HG02763 (cell line): Measurements from ENCODE around the gene CACNA2D4.

Experiments used
- ATAC-seq: cut with Tn5 transposase; IDR thresholded peaks from one replicate; pipeline ENCODE4 v1.9.1; 2021; ENCODE audit warnings: mild to moderate bottlenecking, moderate library complexity; ENCODE audit not compliant: unreplicated experiment

The CACNA2D4 gene

GRCh38 chr12:1935242-1935641 is 16.8 kb upstream of the CACNA2D4 start:
- no peak for ATAC-seq

DNA sequence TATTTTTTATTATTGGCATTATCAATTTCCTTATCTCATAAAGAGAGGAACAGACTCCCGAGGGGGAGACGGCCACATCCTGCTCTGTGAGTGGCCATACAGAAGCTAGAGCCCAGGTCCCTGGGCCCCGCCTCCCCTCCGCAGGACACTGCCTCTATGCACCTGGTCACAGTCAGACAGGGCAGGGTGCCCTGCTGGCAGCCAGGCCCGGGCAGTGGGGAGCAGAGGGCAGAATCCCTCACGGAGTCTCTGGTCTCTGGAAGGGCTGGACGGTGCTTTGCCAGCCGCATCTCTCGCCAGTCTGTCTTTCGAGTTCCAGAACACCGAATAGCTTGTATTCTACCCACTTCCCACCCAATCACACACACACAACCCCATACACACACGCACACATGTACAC is 16.4 kb upstream of the CACNA2D4 start:
- ATAC-seq, result no peak

DNA sequence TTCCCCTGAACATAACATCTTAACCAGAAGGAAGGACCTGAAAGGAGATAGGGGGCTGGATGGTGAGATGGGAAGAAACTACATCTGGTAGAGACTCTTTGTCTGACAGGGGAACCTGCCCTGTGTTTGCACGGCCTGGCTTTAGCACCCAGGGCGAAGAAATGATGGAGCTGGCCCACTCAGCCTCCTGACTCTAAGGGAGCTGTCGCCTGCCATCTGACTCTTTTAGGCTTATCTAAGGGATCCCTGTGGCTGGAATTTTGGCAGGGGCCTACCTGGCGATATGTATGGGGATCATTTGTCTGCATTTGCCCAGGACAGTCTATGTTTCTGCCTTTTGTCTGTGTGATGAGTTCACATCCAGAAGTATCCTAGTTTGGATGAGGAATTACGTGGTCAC is 15.6 kb upstream of the CACNA2D4 start:
- no peak for ATAC-seq

DNA sequence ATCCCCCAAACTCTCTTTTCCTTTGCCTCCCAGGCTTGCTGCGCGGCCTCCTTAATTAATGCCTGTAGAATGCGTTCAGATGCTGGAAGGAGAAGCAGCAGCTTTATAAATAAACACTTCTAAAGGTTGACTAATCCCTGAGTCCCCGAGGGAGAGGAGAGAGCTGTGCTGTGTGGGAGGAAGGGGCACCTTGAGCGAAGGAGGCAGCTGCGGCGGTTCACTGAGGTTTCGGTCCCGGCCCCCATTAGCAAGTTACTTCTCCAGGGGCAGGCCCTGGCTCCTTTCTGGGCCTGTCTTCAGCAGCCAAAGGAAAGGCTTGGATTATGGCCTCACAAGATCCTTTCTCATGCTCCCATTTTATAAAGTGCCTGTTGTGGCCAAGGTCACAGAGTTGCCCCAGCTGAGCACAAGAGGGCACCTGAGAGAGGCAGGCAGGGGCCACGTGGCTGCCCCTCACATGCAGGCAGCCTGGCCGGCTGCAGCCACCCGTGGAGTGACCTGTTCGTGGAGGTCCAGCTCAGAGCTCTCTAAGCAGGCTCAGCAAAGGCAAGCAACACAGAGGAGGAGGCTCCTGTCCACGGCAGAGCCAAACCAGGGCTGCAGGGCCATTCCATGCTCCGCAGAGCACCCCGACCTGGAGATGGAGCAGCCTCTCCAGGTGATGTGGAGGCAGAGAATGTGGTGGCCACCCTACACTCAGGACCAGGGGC is 15.0 kb upstream of the CACNA2D4 start:
- no peak for ATAC-seq

DNA sequence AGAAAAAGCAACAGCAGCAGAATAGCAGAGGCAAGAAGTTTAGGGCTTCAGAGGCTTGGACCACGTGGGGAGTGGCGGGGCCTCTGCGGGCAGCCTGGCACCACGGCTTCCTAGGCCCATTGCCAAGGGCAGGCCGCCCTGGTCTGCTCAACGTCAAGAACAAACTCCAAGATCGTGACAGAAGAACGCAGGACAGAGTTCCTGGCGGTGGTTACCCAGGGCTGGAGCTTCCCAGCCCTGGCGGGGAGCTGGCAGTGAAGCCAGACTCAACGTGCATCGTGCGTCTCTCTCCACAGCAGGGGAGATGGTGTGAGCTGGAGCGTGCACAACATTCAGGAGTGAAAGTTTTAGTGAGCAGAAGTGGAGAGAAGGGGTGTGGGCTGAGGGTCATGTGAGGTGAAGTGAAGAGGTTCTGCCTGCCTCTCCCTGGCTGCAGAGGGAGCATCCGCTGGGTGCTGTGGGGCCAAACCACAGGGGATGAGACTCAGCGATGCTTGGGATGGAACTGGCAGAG is 13.9 kb upstream of the CACNA2D4 start:
- no peak for ATAC-seq

DNA sequence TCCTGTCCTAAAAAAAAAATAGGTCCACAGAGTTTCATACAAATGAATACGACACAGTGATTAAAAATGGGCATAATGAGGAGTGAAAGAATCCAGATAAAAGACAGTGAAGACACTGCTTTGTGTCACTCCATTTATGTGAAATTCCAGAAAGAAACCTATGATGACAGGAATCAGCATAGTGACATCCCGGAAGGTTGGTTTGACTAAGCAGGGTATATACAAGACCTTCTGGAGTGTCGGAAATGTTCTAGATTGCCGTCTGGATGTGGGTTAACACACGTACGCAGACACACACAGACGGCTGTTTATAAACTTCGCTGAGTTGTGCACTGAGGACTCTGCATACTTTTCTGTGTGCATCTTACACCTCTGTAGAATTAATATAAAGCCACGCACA is 13.2 kb upstream of the CACNA2D4 start:
- ATAC-seq, result no peak

GRCh38 chr12:1930803-1931597 is 12.5 kb upstream of the CACNA2D4 start:
- no peak for ATAC-seq

GRCh38 chr12:1929985-1930802 is 11.7 kb upstream of the CACNA2D4 start:
- no peak for ATAC-seq

DNA sequence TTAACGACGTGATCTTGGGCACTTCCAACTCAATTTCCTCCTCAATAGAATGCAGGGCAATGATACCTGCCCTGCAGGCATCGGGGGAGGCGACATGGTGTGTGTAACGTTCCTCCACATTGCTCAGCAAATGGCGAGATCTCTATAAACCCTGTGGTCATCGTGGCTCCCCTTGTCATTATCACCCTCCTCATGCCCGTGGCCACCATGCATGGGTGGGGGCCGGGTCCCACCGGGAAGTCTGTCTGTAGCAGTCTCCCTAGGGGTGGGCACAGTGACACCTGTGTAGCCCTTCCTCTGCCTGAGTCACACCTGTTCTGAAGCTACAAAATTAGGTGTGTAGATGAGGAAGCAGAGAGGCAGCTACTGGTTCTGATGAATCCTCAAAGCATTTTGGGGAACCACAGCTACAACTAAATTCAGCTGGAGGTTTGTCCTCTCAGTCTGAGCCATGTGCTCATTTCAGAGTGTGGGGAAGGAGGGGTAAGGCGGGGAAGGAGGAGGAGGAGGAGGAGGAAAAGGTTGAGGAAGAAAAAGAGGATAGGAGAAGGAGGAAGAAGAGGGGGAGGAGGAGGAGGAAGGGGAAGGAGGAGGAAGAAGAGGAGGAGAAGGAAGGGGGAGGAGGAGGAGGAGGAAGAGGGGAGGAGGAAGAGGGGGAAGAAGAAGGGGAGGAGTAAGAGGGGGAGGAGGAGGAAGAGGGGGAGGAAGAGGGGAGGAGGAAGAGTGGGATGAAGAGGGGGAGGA is 11.0 kb upstream of the CACNA2D4 start:
- ATAC-seq, result no peak

GRCh38 chr12:1928439-1929121 is 10.1 kb upstream of the CACNA2D4 start:
- no peak for ATAC-seq

- no peak for ATAC-seq
Observed at GRCh38 chr12:1927751-1928351, 9.4 kb upstream of the CACNA2D4 start.

DNA sequence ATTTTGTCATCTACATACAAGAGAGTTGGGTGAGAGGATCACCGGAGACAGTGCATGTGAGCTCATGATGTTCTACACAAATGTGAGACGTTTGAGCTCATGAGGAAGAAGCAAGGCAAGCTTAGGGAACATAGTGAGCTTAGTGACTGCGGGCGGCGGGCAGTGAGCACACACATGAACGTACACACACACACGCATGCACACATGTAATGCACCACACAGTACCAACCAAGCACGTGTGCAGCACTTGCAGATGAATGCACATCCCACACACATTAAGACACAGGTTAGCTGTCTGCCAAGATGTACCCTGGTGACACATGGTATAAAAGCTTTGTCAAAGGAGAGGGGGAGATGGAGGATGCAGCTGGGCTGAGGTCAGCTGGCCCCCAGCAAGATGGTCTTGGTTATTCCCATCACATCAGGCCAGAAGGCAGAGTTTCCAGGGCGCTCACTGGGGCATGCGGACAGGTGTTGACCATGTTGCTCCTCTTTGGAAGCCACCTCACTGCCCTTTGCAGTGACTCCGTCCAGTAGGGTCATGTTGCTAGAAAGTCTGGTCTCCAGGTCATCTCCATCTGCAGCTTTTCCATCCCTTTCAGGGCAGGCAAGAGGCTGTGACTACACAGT is 8.7 kb upstream of the CACNA2D4 start:
- ATAC-seq, result no peak

GRCh38 chr12:1926251-1926657 is 7.8 kb upstream of the CACNA2D4 start:
- no peak for ATAC-seq

DNA sequence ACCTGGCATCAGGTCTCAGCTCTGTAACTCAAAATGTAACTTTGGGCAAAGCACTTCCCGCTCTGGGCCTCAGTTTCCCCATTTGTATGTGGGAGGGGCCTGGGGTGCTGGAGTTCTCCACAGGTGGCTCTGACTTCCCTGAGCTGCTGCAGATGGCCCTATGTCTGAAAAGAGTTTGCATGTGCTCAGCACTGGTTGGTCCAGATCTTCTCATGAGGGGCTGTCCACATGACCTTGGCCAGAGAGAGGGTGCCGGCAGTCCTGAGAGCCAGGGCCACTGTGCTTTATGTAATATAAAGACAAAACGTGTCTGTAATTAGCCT is 7.2 kb upstream of the CACNA2D4 start:
- ATAC-seq, result no peak

DNA sequence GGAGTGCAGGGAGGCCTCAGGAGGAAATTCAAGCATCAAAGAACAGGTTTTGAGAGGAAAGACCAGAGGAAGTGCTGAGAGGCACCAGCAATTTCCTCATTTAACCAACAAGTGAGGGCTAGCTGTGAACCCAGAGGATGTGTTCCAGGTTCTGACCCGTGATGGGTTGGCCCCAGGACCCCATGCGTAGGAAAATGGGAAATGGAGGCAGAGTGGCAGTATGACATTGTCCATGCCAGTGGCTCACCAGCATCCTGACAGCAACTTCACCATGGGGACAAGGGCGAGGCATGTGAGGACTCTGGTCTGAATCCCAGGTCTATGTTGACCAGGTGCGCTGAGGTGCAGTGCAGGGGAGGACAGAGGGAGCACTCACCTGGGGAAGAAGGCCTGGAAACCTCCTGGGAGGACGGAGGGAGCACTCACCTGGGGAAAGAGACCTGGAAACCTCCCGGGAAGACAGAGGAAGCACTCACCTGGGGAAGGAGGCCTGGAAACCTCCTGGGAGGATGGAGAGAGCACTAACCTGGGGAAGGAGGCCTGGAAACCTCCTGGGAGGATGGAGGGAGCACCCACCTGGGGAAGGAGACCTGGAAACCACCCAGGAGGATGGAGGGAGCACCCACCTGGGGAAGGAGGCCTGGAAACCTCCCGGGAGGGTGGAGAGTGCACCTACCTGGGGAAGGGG is 6.7 kb upstream of the CACNA2D4 start:
- no peak for ATAC-seq

- no peak for ATAC-seq
Observed at GRCh38 chr12:1922985-1923384, 4.5 kb upstream of the CACNA2D4 start.

GRCh38 chr12:1922075-1922709 is 3.7 kb upstream of the CACNA2D4 start:
- ATAC-seq, result no peak

GRCh38 chr12:1920971-1921370 is 2.5 kb upstream of the CACNA2D4 start:
- ATAC-seq, result no peak
